Psoas muscle (tissue), 8 donors: ENCODE data around the gene LRRC26. TPM values are rescaled to one million over a fixed set of nuclear protein-coding genes. Genes with fewer than 3 reads are reported as not detected.
A peak's percentile ranks its signal among the peaks of the same experiment; 100 is the strongest.

Source experiments
- ATAC-seq, 4 donors: fragments of 200-7000 bp; cut with Tn5 transposase; one replicate each; pipeline ENCODE4 v1.9.1; 2020; ENCODE audit warnings: moderate library complexity in 3 of 4, mild to moderate bottlenecking in 2 of 4
- DNase-seq, 2 donors: peaks; one replicate each; pipeline ENCODE4 v3.0.0-alpha.2; 2020
- H3K27ac ChIP-seq: fragments of 200-600 bp; one replicate; pipeline ENCODE4 v1.8.0; 2022
- H3K27me3 ChIP-seq, 3 donors: fragments of 200-600 bp in 1 of 3; one replicate each; pipeline versions ENCODE4 v1.6.1 to v1.8.0; 2013 to 2022; ENCODE audit warnings: low read length in 2 of 3, mild to moderate bottlenecking in 2 of 3, moderate library complexity in 1 of 3; ENCODE audit not compliant: insufficient read depth in 3 of 3
- H3K36me3 ChIP-seq, 2 donors: fragments of 200-600 bp in 1 of 2; one replicate each; pipeline versions ENCODE4 v1.6.1 to v1.8.0; 2013 to 2022; ENCODE audit warnings: low read depth in 1 of 2, mild to moderate bottlenecking in 1 of 2, moderate library complexity in 1 of 2; ENCODE audit not compliant: insufficient read depth in 1 of 2
- H3K4me1 ChIP-seq: fragments of 200-600 bp; one replicate; pipeline ENCODE4 v1.8.0; 2022
- H3K4me3 ChIP-seq: fragments of 200-600 bp; one replicate; pipeline ENCODE4 v1.8.0; 2022; ENCODE audit warnings: mild to moderate bottlenecking
- H3K9me3 ChIP-seq: fragments of 200-600 bp; one replicate; pipeline ENCODE4 v1.8.0; 2022
- CTCF ChIP-seq: fragments of 200-600 bp; IDR thresholded peaks from one replicate; pipeline ENCODE4 v1.8.0; 2022; ENCODE audit warnings: antibody characterized with exemption
- WGBS, 3 donors: extraction: QIAGEN DNeasy Blood & Tissue Kit; methylation state at CpG; one replicate each; pipeline versions ENCODE4 v1.1.6 to v1.1.7; 2013; 5-methylcytosine and 5-hydroxymethylcytosine counted together
- intact Hi-C, 2 donors: fragments of 100-400 bp; cut with DNase I; formaldehyde crosslinking; loops; one replicate each; pipeline versions ENCODE4 v1.11.0 to v1.14.2; 2022
- polyA plus RNA-seq, 3 donors: library from polyadenylated mRNA; stranded (reverse); fragments of 200-250 nt; gene quantifications; one replicate each; pipeline ENCODE4 v1.2.3, GENCODE V29; 2013
- total RNA-seq, 4 donors: library from RNA; stranded (reverse); fragmentation: NEBNext Ultra II Directional in 2 of 4; extraction: Animal tissue kit (Norgen Biotek cat#: 25700) in 2 of 4; gene quantifications; one replicate each; pipeline versions ENCODE4 v1.2.1 to v1.2.4, GENCODE V29; 2021 to 2023
- donor health status: healthy with polysubstance abuse.
- donor health status: DM: no; HTN: no; CAD: no; lungs with moderate emphysema.
- donor health status: Bipolar disorder and iron deficiency.
- donor health status: healthy.
- donor health status: DM: yes; HTN: yes; CAD: no.
- donor health status: DM: no; HTN: no; CAD: no.
- donor health status: DM: no; HTN: no; CAD: no.
- donor health status: DM: yes; HTN: yes; CAD: no.

The LRRC26 gene
- total and polyA plus RNA-seq, 7 donors = not detected

- Histone ChIP-seq H3K27ac (no peak overlapping the region), H3K27me3 (peaks cover 0 to 24% (median 0%) of the 10 kb centered on the region in 3 donors), H3K36me3 (peaks cover 0 to 23% of the 10 kb centered on the region in 2 donors), H3K4me3 (no peak overlapping the region), H3K4me1 (peaks cover 10% of the 10 kb centered on the region), H3K9me3 (no peaks in the 10 kb centered on the region)
- intact Hi-C loops = no loop called here
- DNase-seq = no peak
- WGBS, 3 donors = 73 to 79% (median 76%) methylated on average over 43 to 45 of the region's 45 CpGs
- ATAC-seq = peak in 1 of 4 donors; percentile 7
- no peak for TF ChIP-seq CTCF
Observed at GRCh38 chr9:137173796-137174664, 4.2 kb upstream of the LRRC26 start.

GRCh38 chr9:137172901-137173795, 3.3 kb upstream of the LRRC26 start:
- Histone ChIP-seq H3K27me3 (peaks cover 0 to 33% (median 8%) of the 10 kb centered on the region in 3 donors), H3K4me1 (peaks cover 17% of the 10 kb centered on the region), H3K4me3 (no peak overlapping the region), H3K9me3 (no peaks in the 10 kb centered on the region), H3K27ac (no peak overlapping the region), H3K36me3 (peaks cover 0 to 14% of the 10 kb centered on the region in 2 donors)
- WGBS, 3 donors = 45 to 54% (median 52%) methylated on average over 19 to 21 of the region's 21 CpGs
- ATAC-seq (no peak), DNase-seq (no peak)
- TF ChIP-seq CTCF = no peak
- intact Hi-C loops = no loop called here

- DNase-seq = no peak
- intact Hi-C loops = no loop called here
- H3K4me3 ChIP-seq = no peak overlapping the region
- no peak for ATAC-seq
- no peak for TF ChIP-seq CTCF
- H3K27ac ChIP-seq = no peak overlapping the region
- H3K9me3 ChIP-seq = no peaks in the 10 kb centered on the region
- no peaks in the 10 kb centered on the region for H3K36me3 ChIP-seq
- WGBS, 3 donors = 52 to 60% (median 54%) methylated on average over 22 of the region's 22 CpGs
- peaks cover 23% of the 10 kb centered on the region for H3K4me1 ChIP-seq
- peaks cover 0 to 51% (median 21%) of the 10 kb centered on the region in 3 donors for H3K27me3 ChIP-seq
Observed at GRCh38 chr9:137171149-137171900, 1.5 kb upstream of the LRRC26 start.

- intact Hi-C loops = no loop called here
- Histone ChIP-seq H3K27me3 (peaks cover 0 to 58% (median 28%) of the 10 kb centered on the region in 3 donors), H3K27ac (no peak overlapping the region), H3K9me3 (no peaks in the 10 kb centered on the region), H3K4me1 (peaks cover 23% of the 10 kb centered on the region), H3K4me3 (no peak overlapping the region), H3K36me3 (no peaks in the 10 kb centered on the region)
- no peak for ATAC-seq
- WGBS, 3 donors = 40 to 44% (median 42%) methylated on average over 14 of the region's 14 CpGs
- no peak for DNase-seq
- no peak for TF ChIP-seq CTCF
Observed at GRCh38 chr9:137170486-137171148, 766 bp upstream of the LRRC26 start.
